NCI-H2171 treated with DMSO at 0.1 percent for 48 hours (cell line): ENCODE measurements around the gene DIP2C.

Experiments
- DNase-seq: peaks from one replicate; lab custom pipeline; 2025; lab: John Stamatoyannopoulos, UW

DIP2C gene

GRCh38 chr10:391847-392704 is 297.4 kb downstream of the DIP2C start:
- peak; percentile 22 for DNase-seq

DNA sequence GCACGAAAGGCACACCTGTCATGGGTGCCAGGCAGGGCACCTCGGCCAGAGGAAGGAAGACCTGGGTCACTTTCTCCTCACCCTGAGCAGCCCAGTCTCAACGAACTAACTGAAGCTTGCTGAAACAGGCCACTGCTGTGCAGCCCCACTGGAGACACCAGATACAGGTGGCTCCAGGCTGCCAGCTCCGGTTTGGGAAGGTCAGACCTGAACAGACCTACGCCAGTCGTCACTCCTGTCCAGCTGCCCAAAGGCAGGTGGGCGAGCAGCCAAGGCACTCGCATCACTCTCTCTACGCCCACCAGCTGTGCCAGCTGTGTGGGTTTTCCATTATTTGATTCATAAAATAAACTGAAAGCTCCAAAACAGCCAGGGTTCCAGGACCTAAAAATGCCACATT is 298.2 kb downstream of the DIP2C start:
- DNase-seq = no peak

DNA sequence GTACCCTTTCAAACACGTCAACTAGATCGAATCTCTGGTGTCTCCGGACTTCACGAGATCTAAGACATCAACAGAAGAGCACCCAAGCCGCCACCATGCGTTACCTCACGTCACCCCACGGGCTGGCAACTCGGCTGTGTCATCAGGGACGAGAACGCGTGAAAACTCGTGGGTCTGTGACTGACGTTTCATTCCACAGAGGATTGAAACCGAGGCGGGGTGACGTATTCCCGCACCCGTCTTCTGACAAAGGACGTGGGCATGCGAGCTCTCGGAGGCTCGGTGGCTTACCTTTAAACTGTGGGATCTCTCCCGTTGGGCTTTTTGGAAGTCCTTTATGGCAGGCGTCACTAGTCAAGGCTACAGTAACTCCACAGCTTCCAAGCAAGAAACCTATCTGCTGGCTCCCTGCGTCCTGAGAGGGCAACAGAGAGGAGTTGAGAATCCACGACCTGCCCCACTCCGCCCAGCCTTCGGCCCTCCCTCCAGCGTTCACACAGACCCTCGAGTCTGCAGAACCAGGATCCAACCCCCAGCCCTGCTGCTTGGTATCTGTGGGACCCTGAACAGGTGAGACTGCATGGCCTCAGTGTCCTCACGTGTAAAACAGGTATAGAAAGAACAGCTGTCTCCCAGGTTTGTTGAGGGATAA is 298.9 kb downstream of the DIP2C start:
- no peak for DNase-seq

DNA sequence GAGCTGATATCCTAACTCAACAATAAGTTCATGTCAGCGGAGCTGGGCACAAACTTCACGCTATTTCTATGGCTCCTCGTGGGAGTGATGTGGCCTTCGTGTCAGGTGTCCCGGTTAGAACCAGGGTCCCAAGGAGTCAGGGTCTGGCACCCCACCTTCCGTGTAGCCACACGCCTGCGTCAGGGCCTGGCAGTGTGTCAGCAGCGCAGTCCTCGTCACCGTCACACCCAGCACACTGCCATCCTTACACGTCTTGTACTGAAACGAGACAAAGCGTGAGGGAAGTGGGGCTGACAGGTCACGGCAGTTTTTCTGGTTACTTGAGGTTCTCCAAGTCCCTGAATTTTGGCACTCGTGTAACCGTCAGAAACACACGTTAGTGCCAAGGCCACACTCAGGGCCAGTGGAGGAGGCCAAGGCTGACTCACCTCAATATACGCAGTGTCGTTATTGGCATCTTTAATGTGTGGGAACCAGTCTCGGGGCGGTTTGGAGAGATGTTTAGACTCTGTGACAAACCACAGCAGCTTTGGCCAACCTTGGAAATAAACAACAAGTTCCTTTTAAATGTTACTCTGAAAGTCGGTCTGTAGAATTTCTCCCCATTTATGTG is 299.5 kb downstream of the DIP2C start:
- no peak for DNase-seq

DNA sequence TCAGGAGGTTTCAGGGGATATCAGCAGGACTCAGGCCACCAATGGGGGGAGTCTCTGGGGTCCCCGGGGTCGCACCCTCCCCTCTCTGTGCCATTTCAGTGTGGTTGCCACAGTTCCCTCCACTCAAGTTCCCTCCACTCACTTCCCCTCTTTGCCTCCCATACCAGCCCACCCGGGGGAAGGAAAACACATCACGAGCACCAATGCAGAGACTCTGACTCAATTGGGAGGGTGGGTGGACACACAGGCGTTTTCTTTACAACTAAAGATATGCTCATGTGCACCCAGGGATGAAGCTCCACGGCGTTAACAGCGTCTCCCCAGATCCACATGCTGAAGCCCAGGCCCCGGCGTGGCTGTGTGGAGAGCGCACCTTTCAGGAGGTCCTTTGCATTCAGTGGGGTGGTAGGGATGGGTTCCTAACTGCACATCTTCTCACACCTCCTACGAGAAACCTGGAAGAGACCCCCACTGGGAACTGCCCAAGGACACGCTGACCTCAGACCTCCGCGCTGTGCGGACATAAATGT is 300.1 kb downstream of the DIP2C start:
- DNase-seq = no peak

DNA sequence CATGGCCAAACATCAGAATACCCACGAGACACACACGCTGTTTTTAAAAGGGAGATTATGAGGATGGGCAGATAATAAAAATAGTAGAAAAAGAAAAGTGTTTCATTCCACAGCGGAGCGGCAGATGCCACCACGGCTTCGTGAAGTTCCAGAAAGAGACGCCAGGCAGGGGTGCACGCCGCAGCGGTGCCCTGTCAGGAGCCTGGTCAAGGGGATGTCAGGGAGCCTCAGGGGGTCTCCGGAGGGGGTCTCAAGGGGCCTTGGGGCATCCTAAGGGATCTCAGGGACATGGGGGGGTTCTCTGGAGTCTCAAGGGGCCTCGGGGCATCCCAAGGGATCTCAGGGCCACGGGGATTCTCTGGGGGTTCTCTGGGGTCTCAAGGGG is 300.8 kb downstream of the DIP2C start:
- DNase-seq = no peak

- DNase-seq = no peak
Measured at GRCh38 chr10:387909-388660, 301.4 kb downstream of the DIP2C start.

DNA sequence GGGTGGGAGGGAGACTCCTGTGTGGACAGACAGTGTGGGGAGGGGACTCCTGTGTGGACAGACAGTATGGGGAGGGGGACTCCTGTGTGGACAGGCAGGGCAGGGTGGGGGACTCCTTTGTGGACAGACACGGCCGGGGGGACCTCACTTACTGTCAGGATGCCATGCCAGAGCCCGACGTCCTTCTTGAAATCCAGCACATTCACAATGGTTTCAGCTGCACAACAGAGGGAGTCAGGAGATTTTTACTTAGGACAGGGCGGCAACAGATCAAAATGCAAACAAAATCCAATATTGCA is 301.9 kb downstream of the DIP2C start:
- DNase-seq = no peak

- no peak for DNase-seq
Measured at GRCh38 chr10:386771-387592, 302.5 kb downstream of the DIP2C start.

GRCh38 chr10:385571-386300 is 303.7 kb downstream of the DIP2C start:
- no peak for DNase-seq

- no peak for DNase-seq
Measured at GRCh38 chr10:384538-385305, 304.7 kb downstream of the DIP2C start.

GRCh38 chr10:383519-383918 is 305.9 kb downstream of the DIP2C start:
- no peak for DNase-seq

DNA sequence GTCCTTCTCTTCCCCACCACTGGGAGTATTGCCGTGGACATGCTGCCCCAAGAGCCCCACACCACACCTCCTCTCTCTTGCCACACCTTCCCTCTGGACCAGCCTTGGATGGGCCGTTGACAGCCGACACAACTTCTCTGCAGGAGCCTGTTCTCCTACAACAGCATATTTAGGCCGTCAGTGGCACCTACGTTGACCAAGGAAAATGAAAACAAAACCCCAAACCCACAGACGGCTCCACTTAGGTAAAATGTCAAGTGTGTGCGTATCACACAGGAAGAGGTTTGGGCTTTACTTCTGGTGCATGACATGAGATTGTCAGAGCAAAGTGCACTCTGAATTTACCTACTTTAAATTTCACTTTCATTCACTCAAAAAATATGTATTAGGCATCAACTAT is 307.7 kb downstream of the DIP2C start:
- DNase-seq = no peak

DNA sequence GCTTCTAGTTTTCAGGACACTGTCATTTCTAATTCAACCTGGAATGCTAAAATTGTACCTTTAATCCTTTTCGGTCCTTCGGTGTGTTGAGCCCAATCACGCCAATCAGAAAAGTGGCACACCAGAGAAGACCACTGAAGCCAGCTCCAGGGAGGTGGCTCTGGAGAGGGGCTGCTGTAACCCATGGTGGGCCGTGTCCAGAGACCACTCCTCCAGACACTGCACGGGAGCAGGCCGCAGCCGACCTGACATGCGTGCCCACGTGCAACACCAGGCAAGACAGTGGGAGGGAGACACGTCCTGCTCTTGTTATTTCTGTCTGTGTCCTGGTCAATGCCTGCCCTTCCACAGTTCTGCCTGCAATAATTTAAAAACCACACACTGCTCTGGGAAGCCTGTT is 308.1 kb downstream of the DIP2C start:
- DNase-seq = no peak

- no peak for DNase-seq
Measured at GRCh38 chr10:380313-380940, 309.0 kb downstream of the DIP2C start.

DNA sequence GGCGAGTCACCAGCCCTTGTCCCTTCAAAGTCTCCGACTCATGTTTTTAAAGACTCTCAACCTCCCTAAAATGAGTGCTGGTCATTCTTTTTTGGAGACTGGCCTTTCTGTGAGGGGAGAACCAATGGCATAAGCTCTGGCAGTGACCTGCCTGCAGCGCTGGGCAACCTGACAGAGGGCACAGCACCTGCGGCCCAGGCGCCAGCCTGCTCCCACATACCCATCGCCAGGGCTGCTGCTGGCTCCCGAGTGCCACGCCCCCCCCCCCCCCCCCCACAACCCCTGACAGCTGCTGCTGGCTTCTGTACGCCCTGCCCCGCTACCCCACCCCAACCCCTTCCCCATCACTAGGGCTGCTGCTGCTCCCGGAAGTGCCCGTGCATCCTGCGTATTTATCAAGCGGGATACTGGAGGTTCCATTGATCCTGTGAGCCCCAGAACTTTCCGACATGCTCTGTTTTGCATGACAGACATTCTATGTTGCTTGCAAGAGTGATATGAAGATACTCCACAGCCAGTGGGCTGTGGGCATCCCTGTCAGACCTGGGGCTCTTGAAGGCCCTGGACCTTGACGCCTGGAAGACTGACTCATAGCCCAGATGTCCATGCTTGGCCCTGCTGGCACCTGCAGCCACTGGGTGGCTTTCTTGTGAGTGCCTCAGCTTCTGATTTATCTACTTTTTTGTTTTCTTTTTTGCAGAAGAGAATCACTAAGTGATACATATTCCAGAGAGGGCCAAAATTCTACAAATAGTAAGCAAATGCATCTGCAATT is 310.4 kb downstream of the DIP2C start:
- no peak for DNase-seq

- DNase-seq = no peak
Measured at GRCh38 chr10:378230-378929, 311.1 kb downstream of the DIP2C start.

DNA sequence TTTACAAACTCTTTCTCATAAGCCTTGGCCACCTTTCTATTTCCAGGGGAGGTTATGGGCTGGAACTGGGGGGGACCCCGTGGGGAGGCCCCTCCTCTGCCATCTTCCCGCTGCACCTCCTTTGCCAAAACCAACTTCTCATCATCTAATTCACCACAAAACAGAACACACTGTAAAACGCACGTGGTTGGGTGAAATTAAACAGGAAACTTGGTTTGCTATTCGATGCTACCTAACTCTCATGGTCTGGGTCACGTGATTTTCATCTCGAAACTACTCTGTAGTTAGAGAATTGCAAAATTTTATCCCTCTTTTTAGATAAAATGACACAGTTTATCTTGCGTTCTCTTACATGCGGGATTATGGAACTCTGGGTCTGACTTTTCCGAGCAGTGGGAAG is 312.2 kb downstream of the DIP2C start:
- DNase-seq = no peak
